ENCODE measurements around the gene MSLN. TPM values are rescaled to one million over a fixed set of nuclear protein-coding genes. Genes with fewer than 3 reads are reported as not detected.

Gene MSLN
- total and polyA plus RNA-seq, 2 experiments from 2014 or later = 0.10 TPM; not detected in 1

GRCh38 chr16:717450-718245 lies 42.9 kb upstream of the MSLN start:
- Mint-ChIP-seq H3K27ac (no peak overlapping the region), H3K36me3 (ENCODE audit: low read depth) (no peaks in the 10 kb centered on the region), H3K4me3 (no peak overlapping the region), H3K4me1 (peaks cover 13% of the 10 kb centered on the region; the same call in 2 of the 3 replicates), H3K27me3 (ENCODE audit: insufficient read depth, low read depth, poor library complexity) (peaks cover 40% of the 10 kb centered on the region), H3K9me3 (peaks cover 4% of the 10 kb centered on the region; the same call in 1 of the 3 replicates)
- Histone ChIP-seq H3K27ac (ENCODE audit: low read depth) (no peak overlapping the region), H3K79me2 (replicated peaks; ENCODE audit: insufficient read depth) (no peaks in the 10 kb centered on the region), H3K9me2 (ENCODE audit: insufficient read depth) (no peaks in the 10 kb centered on the region), H3K4me3 (no peak overlapping the region), H3F3A (replicated peaks; ENCODE audit: low read depth) (no peaks in the 10 kb centered on the region), H3K4me1 (ENCODE audit: insufficient read depth) (peaks cover 12% of the 10 kb centered on the region; the same call in 1 of the 2 replicates), H3K27me3 (ENCODE audit: insufficient read depth) (peaks cover 46% of the 10 kb centered on the region), H3K4me2 (no peak overlapping the region), H3K36me3 (ENCODE audit: insufficient read depth) (no peaks in the 10 kb centered on the region), H4K20me1 (replicated peaks; ENCODE audit: insufficient read depth) (no peaks in the 10 kb centered on the region), H2AFZ (no peak overlapping the region)
- no peak for TF ChIP-seq POLR2AphosphoS5 (IDR thresholded peaks at IDR 0.05; ENCODE audit: low read depth)
- no peak for ATAC-seq
- DNase-seq (ENCODE audit: low spot score) = no peak

- H3K4me1 Mint-ChIP-seq = peaks cover 13% of the 10 kb centered on the region; the same call in 2 of the 3 replicates
- TF ChIP-seq ZNF331 (CRISPR knock-in tag; IDR thresholded peaks at IDR 0.05; ENCODE audit: low read depth) (no peak), POLR2AphosphoS5 (IDR thresholded peaks at IDR 0.05; ENCODE audit: low read depth) (no peak), JUNB (IDR thresholded peaks at IDR 0.05; ENCODE audit: unreplicated experiment) (no peak), ZNF462 (CRISPR knock-in tag; IDR thresholded peaks at IDR 0.05) (no peak), STAT1 (IDR thresholded peaks at IDR 0.05; ENCODE audit: unreplicated experiment) (no peak), ETS1 (IDR thresholded peaks at IDR 0.05) (no peak), CTCF (conservative IDR thresholded peaks at IDR 0.05; ENCODE audit: low read depth in 2 of 2) (no peak), EZH2phosphoT487 (IDR thresholded peaks at IDR 0.05; ENCODE audit: unreplicated experiment) (no peak), CREB1 (CRISPR knock-in tag; IDR thresholded peaks at IDR 0.05; ENCODE audit: low read depth) (no peak), NANOG (IDR thresholded peaks at IDR 0.05; ENCODE audit: borderline replicate concordance) (no peak), EZH2 (IDR thresholded peaks at IDR 0.05; ENCODE audit: low read depth, unreplicated experiment) (no peak), ZNF114 (CRISPR knock-in tag; IDR thresholded peaks at IDR 0.05) (no peak)
Observed at GRCh38 chr16:718389-718788, 42.1 kb upstream of the MSLN start.

More at GRCh38 chr16:718389-718788, 42.1 kb upstream of the MSLN start:
- Histone ChIP-seq H4K20me1 (replicated peaks; ENCODE audit: insufficient read depth) (no peaks in the 10 kb centered on the region), H3F3A (replicated peaks; ENCODE audit: low read depth) (no peaks in the 10 kb centered on the region), H3K9me2 (ENCODE audit: insufficient read depth) (no peaks in the 10 kb centered on the region), H3K4me2 (no peak overlapping the region), H3K36me3 (ENCODE audit: insufficient read depth) (no peaks in the 10 kb centered on the region), H3K79me2 (replicated peaks; ENCODE audit: insufficient read depth) (no peaks in the 10 kb centered on the region), H2AFZ (no peak overlapping the region), H3K4me1 (ENCODE audit: insufficient read depth) (peaks cover 12% of the 10 kb centered on the region; the same call in 1 of the 2 replicates), H3K27ac (ENCODE audit: low read depth) (no peak overlapping the region), H3K27me3 (ENCODE audit: insufficient read depth) (peaks cover 39% of the 10 kb centered on the region), H3K4me3 (no peak overlapping the region)
- Mint-ChIP-seq H3K36me3 (ENCODE audit: low read depth) (no peaks in the 10 kb centered on the region), H3K4me3 (no peak overlapping the region), H3K27ac (no peak overlapping the region), H3K27me3 (ENCODE audit: insufficient read depth, low read depth, poor library complexity) (peaks cover 33% of the 10 kb centered on the region), H3K9me3 (no peaks in the 10 kb centered on the region)
- ATAC-seq (no peak), DNase-seq (ENCODE audit: low spot score) (no peak)
